Epithelial cell of esophagus (primary cell): ENCODE data around the gene TUBG1.
"Not testable (repeated sequence)": the region's sequence is repeated elsewhere in the genome, so short reads cannot be mapped to it uniquely, and the experiment has no call there.

ENCODE experiments used
- DNase-seq: peaks from one replicate; pipeline ENCODE4 v3.0.0; 2010; ENCODE audit warnings: low read depth
- H3K4me3 ChIP-seq: 2 replicates; pipeline ENCODE4 v1.5.1; 2011; ENCODE audit warnings: mild to moderate bottlenecking, low read length, control low read depth
- CTCF ChIP-seq: IDR thresholded peaks from 2 replicates; pipeline ENCODE4 v1.5.1; 2011; ENCODE audit warnings: low read depth, mild to moderate bottlenecking, low read length, control low read depth, inconsistent platforms; ENCODE audit not compliant: insufficient read depth; ENCODE audit errors: missing control alignments

TUBG1 gene

GRCh38 chr17:42612013-42612412 lies 2.5 kb downstream of the TUBG1 start:
- no peak for DNase-seq
- no peak for TF ChIP-seq CTCF
- H3K4me3 ChIP-seq: no peak overlapping the region

- TF ChIP-seq CTCF: no peak
- no peak for DNase-seq
- no peak overlapping the region for H3K4me3 ChIP-seq
Observed at GRCh38 chr17:42613699-42614295, 4.3 kb downstream of the TUBG1 start.

- DNase-seq: no peak
- TF ChIP-seq CTCF: no peak
- no peak overlapping the region for H3K4me3 ChIP-seq
Observed at GRCh38 chr17:42617956-42618431, 8.5 kb downstream of the TUBG1 start.

GRCh38 chr17:42618442-42619150 lies 9.1 kb downstream of the TUBG1 start:
- peak; percentile 44 for DNase-seq
- peak; percentile 38 for TF ChIP-seq CTCF
- no peak overlapping the region for H3K4me3 ChIP-seq

GRCh38 chr17:42621987-42622386 lies 12.5 kb downstream of the TUBG1 start:
- H3K4me3 ChIP-seq, DNase-seq: not testable (repeated sequence)

- no peak for DNase-seq
- no peak for TF ChIP-seq CTCF
- H3K4me3 ChIP-seq: no peak overlapping the region
Observed at GRCh38 chr17:42623271-42623670, 13.8 kb downstream of the TUBG1 start.

- peak; percentile 85 for DNase-seq
- peak; percentile 16 for TF ChIP-seq CTCF
- no peak overlapping the region for H3K4me3 ChIP-seq
Observed at GRCh38 chr17:42623732-42624596, 14.5 kb downstream of the TUBG1 start.

- not testable (repeated sequence) for DNase-seq, H3K4me3 ChIP-seq
Observed at GRCh38 chr17:42627032-42627764, 17.7 kb downstream of the TUBG1 start.
